HEK293 (cell line): Measurements from ENCODE around the gene DSTN.

Experiments
- CTCF ChIA-PET: fragments of 350-600 bp; formaldehyde crosslinking; extraction: SDS; loops from one replicate; lab custom pipeline; 2021; ENCODE audit warnings: antibody characterized with exemption; lab: Yijun Ruan, JAX
- POLR2A ChIA-PET: fragments of 300-600 bp; formaldehyde crosslinking; extraction: SDS; loops from one replicate; lab custom pipeline; 2020; ENCODE audit warnings: antibody characterized with exemption, inconsistent platforms; lab: Yijun Ruan, JAX
- H3K27ac ChIP-seq: fragments of 200-500 bp; sonication (Bioruptor generic); 2 replicates; pipeline ENCODE4 v1.5.1; 2014; ENCODE audit warnings: low read depth, low read length, control low read depth, inconsistent platforms; ENCODE audit errors: extremely low read depth
- H3K36me3 ChIP-seq, 2 experiments: fragments of 200-500 bp in 1 of 2; sonication (Bioruptor generic) in 1 of 2; 1 replicate in 1 of 2; 2 replicates in 1 of 2; pipeline ENCODE4 v1.5.1; 2014 to 2017; ENCODE audit warnings: inconsistent platforms in 2 of 2, low read length in 2 of 2; ENCODE audit not compliant: control insufficient read depth in 2 of 2, insufficient read depth in 1 of 2
- H3K4me1 ChIP-seq: fragments of 200-500 bp; sonication (Bioruptor generic); 2 replicates; pipeline ENCODE4 v1.5.1; 2014; ENCODE audit warnings: mild to moderate bottlenecking, low read length, inconsistent platforms; ENCODE audit not compliant: control insufficient read depth, insufficient read depth
- H3K4me3 ChIP-seq: 2 replicates; pipeline ENCODE4 v1.5.1; 2011; ENCODE audit warnings: low read depth, mild to moderate bottlenecking, control low read depth, low read length, moderate library complexity
- H3K9me3 ChIP-seq: fragments of 200-500 bp; sonication (Bioruptor generic); 2 replicates; pipeline ENCODE4 v1.5.1; 2014; ENCODE audit warnings: low read depth, low read length, inconsistent platforms; ENCODE audit not compliant: control insufficient read depth, insufficient read depth
- HOXA7 ChIP-seq: sonication (generic); formaldehyde crosslinking; IDR thresholded peaks from 2 replicates; pipeline ENCODE4 v1.8.1; 2022; ENCODE audit warnings: missing genetic modification reagents, borderline replicate concordance
- MZF1 ChIP-seq: fragments of 450-650 bp; formaldehyde crosslinking; IDR thresholded peaks from 2 replicates; pipeline ENCODE4 v1.5.1; 2017; ENCODE audit warnings: missing biosample characterization, missing genetic modification characterization, borderline replicate concordance
- PRDM2 ChIP-seq: fragments of 450-650 bp; formaldehyde crosslinking; IDR thresholded peaks from 2 replicates; pipeline ENCODE4 v1.5.1; 2016; ENCODE audit warnings: missing biosample characterization, missing genetic modification characterization, borderline replicate concordance
- ZBTB1 ChIP-seq: fragments of 450-650 bp; formaldehyde crosslinking; IDR thresholded peaks from 2 replicates; pipeline ENCODE4 v1.5.1; 2016; ENCODE audit warnings: missing biosample characterization, missing genetic modification characterization
- ZEB2 ChIP-seq: fragments of 450-650 bp; formaldehyde crosslinking; IDR thresholded peaks from 2 replicates; pipeline ENCODE4 v1.5.1; 2016; ENCODE audit warnings: missing biosample characterization, missing genetic modification characterization
- ZNF121 ChIP-seq: fragments of 450-650 bp; formaldehyde crosslinking; IDR thresholded peaks from 2 replicates; pipeline ENCODE4 v1.5.1; 2016; ENCODE audit warnings: missing biosample characterization, missing genetic modification characterization
- ZNF140 ChIP-seq: fragments of 450-650 bp; formaldehyde crosslinking; IDR thresholded peaks from 2 replicates; pipeline ENCODE4 v1.5.1; 2016; ENCODE audit warnings: missing biosample characterization, missing genetic modification characterization
- ZNF146 ChIP-seq: fragments of 450-650 bp; formaldehyde crosslinking; IDR thresholded peaks from 2 replicates; pipeline ENCODE4 v1.5.1; 2016; ENCODE audit warnings: missing biosample characterization, missing genetic modification characterization
- ZNF157 ChIP-seq: fragments of 450-650 bp; formaldehyde crosslinking; IDR thresholded peaks from 2 replicates; pipeline ENCODE4 v1.5.1; 2016; ENCODE audit warnings: missing biosample characterization, missing genetic modification characterization
- ZNF24 ChIP-seq: fragments of 450-650 bp; formaldehyde crosslinking; IDR thresholded peaks from 2 replicates; pipeline ENCODE4 v1.5.1; 2016; ENCODE audit warnings: missing biosample characterization, missing genetic modification characterization
- ZNF560 ChIP-seq: fragments of 450-650 bp; formaldehyde crosslinking; IDR thresholded peaks from 2 replicates; pipeline ENCODE4 v1.5.1; 2017; ENCODE audit warnings: missing biosample characterization, missing genetic modification characterization, borderline replicate concordance
- ZNF571 ChIP-seq: fragments of 450-650 bp; formaldehyde crosslinking; IDR thresholded peaks from 2 replicates; pipeline ENCODE4 v1.5.0; 2017; ENCODE audit warnings: missing biosample characterization, missing genetic modification characterization
- ZNF621 ChIP-seq: fragments of 450-650 bp; formaldehyde crosslinking; IDR thresholded peaks from 2 replicates; pipeline ENCODE4 v1.5.1; 2017; ENCODE audit warnings: missing biosample characterization, missing genetic modification characterization
- ZNF629 ChIP-seq: fragments of 450-650 bp; formaldehyde crosslinking; IDR thresholded peaks from 2 replicates; pipeline ENCODE4 v1.5.1; 2017; ENCODE audit warnings: missing biosample characterization, missing genetic modification characterization
- ZNF76 ChIP-seq: fragments of 450-650 bp; formaldehyde crosslinking; IDR thresholded peaks from 2 replicates; pipeline ENCODE4; 2016; ENCODE audit warnings: low read depth, missing biosample characterization, missing genetic modification characterization, borderline replicate concordance
- ZNF785 ChIP-seq: fragments of 450-650 bp; formaldehyde crosslinking; IDR thresholded peaks from 2 replicates; pipeline ENCODE4 v1.5.1; 2016; ENCODE audit warnings: missing biosample characterization, missing genetic modification characterization
- ZNF792 ChIP-seq: fragments of 450-650 bp; formaldehyde crosslinking; IDR thresholded peaks from 2 replicates; pipeline ENCODE4 v1.5.1; 2016; ENCODE audit warnings: missing biosample characterization, missing genetic modification characterization
- TF ChIP-seq, protein P1 (sequence below): fragments of 450-650 bp; formaldehyde crosslinking; IDR thresholded peaks from 2 replicates; pipeline ENCODE4 v1.5.1; 2017; ENCODE audit warnings: missing biosample characterization, missing genetic modification characterization
- TF ChIP-seq, protein P2 (sequence below): fragments of 450-650 bp; formaldehyde crosslinking; IDR thresholded peaks from 2 replicates; pipeline ENCODE4 v1.5.1; 2016; ENCODE audit warnings: missing biosample characterization, missing genetic modification characterization, borderline replicate concordance
- TF ChIP-seq, protein P3 (sequence below): fragments of 450-650 bp; formaldehyde crosslinking; IDR thresholded peaks from 2 replicates; pipeline ENCODE4 v1.5.1; 2016; ENCODE audit warnings: missing biosample characterization, missing genetic modification characterization

DSTN gene

GRCh38 chr20:17542993-17543412 lies 26.9 kb upstream of the DSTN start (continued):
- TF ChIP-seq, protein P1, sequence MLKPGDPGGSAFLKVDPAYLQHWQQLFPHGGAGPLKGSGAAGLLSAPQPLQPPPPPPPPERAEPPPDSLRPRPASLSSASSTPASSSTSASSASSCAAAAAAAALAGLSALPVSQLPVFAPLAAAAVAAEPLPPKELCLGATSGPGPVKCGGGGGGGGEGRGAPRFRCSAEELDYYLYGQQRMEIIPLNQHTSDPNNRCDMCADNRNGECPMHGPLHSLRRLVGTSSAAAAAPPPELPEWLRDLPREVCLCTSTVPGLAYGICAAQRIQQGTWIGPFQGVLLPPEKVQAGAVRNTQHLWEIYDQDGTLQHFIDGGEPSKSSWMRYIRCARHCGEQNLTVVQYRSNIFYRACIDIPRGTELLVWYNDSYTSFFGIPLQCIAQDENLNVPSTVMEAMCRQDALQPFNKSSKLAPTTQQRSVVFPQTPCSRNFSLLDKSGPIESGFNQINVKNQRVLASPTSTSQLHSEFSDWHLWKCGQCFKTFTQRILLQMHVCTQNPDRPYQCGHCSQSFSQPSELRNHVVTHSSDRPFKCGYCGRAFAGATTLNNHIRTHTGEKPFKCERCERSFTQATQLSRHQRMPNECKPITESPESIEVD (tag by site-specific recombination): peak; percentile 48
- TF ChIP-seq, all 188 proteins: peak for 1

- Histone ChIP-seq H3K36me3 (no peaks in the 10 kb centered on the region), H3K4me1 (no peaks in the 10 kb centered on the region), H3K27ac (no peak overlapping the region), H3K4me3 (no peak overlapping the region), H3K9me3 (no peaks in the 10 kb centered on the region)
- no peak for TF ChIP-seq ZNF121 (tag by site-specific recombination)
- no peak for TF ChIP-seq ZNF140 (tag by site-specific recombination)
- TF ChIP-seq MZF1 (tag by site-specific recombination): no peak
- TF ChIP-seq HOXA7 (CRISPR knock-in tag): no peak
- no peak for TF ChIP-seq PRDM2
- no peak for TF ChIP-seq ZNF621 (tag by site-specific recombination)
- no peak for TF ChIP-seq ZNF146 (tag by site-specific recombination)
- TF ChIP-seq ZNF157 (tag by site-specific recombination): no peak
- TF ChIP-seq ZNF785 (tag by site-specific recombination): no peak
- no peak for TF ChIP-seq ZNF629 (tag by site-specific recombination)
- CTCF ChIA-PET: interaction anchor here (0.6 to 2.0 kb wide), 5 partner anchors 39 to 139 kb away, joined by 3 to 8 read pairs (median 3); no protein-coding TSS in a partner anchor
- POLR2A ChIA-PET: no interaction called here
Observed at GRCh38 chr20:17543531-17544131, 26.2 kb upstream of the DSTN start.

DNA sequence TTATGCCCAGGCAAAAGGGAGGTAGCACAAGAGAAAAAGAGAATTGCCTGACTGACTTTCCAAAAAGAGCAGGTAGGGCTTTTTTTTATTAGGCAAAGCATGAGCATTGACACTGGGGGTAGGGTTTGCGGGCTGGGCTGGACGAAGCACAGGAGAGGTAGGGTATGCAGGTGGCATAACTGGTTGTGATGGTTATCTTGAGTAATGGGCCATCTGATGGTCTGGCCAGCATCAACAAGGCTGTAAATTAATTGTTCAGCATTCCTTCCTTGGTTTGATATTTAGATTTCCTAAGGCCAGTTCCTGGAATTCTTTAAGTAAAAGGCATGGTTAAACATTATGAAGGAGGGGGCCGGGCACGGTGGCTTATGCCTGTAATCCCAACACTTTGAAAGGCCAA lies 24.7 kb upstream of the DSTN start:
- TF ChIP-seq ZEB2 (no peak), ZNF76 (tag by site-specific recombination) (no peak), ZNF560 (tag by site-specific recombination) (no peak), ZNF157 (tag by site-specific recombination) (no peak), ZNF571 (tag by site-specific recombination) (no peak), ZBTB1 (tag by site-specific recombination) (no peak), ZNF792 (tag by site-specific recombination) (no peak), ZNF24 (tag by site-specific recombination) (no peak)
- TF ChIP-seq, protein P2, sequence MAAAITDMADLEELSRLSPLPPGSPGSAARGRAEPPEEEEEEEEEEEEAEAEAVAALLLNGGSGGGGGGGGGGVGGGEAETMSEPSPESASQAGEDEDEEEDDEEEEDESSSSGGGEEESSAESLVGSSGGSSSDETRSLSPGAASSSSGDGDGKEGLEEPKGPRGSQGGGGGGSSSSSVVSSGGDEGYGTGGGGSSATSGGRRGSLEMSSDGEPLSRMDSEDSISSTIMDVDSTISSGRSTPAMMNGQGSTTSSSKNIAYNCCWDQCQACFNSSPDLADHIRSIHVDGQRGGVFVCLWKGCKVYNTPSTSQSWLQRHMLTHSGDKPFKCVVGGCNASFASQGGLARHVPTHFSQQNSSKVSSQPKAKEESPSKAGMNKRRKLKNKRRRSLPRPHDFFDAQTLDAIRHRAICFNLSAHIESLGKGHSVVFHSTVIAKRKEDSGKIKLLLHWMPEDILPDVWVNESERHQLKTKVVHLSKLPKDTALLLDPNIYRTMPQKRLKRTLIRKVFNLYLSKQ: no peak
- TF ChIP-seq, protein P3, sequence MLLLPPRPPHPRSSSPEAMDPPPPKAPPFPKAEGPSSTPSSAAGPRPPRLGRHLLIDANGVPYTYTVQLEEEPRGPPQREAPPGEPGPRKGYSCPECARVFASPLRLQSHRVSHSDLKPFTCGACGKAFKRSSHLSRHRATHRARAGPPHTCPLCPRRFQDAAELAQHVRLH (tag by site-specific recombination): no peak
- TF ChIP-seq, all 188 proteins: peak for 0
- no peaks in the 10 kb centered on the region for H3K36me3 ChIP-seq
- H3K27ac ChIP-seq: no peak overlapping the region
- no peaks in the 10 kb centered on the region for H3K4me1 ChIP-seq
- CTCF ChIA-PET: interaction anchor here (2.0 kb wide), 1 partner anchor 40 kb away, joined by 8 read pairs; no protein-coding TSS in a partner anchor
- POLR2A ChIA-PET: no interaction called here
- no peaks in the 10 kb centered on the region for H3K9me3 ChIP-seq
- H3K4me3 ChIP-seq: no peak overlapping the region
